K562 (cell line): ENCODE measurements around the gene SLC48A1.

ENCODE experiments used
- CEBPB ChIP-seq: fragments of 450-650 bp; IDR thresholded peaks from 2 replicates; pipeline ENCODE4 v1.6.1; 2016; ENCODE audit warnings: missing genetic modification characterization, missing compliant biosample characterization
- CTCF ChIP-seq, 3 experiments: IDR thresholded peaks in 2 of 3; conservative IDR thresholded peaks in 1 of 3; 2 replicates each; pipeline ENCODE4 v1.5.1; 2011 to 2012; ENCODE audit warnings: low read length in 3 of 3, mild to moderate bottlenecking in 3 of 3, control low read depth in 2 of 3, improper control_type of control experiment in 1 of 3, inconsistent platforms in 1 of 3, low read depth in 1 of 3, mixed read lengths in 1 of 3, moderate library complexity in 1 of 3; ENCODE audit not compliant: insufficient read depth in 2 of 3
- CUX1 ChIP-seq: fragments of 200-800 bp; sonication (Bioruptor generic); IDR thresholded peaks from 2 replicates; pipeline ENCODE4 v1.6.1; 2016; ENCODE audit warnings: missing genetic modification characterization, missing compliant biosample characterization
- ETV1 ChIP-seq: fragments of 450-650 bp; conservative IDR thresholded peaks from 2 replicates; pipeline ENCODE4 v1.6.1; 2016; ENCODE audit warnings: missing genetic modification characterization, control low read depth, low read depth, missing compliant biosample characterization
- POLR2A ChIP-seq: fragments of 450-650 bp; conservative IDR thresholded peaks from 2 replicates; pipeline ENCODE4 v1.6.1; 2016
- RAD21 ChIP-seq, 2 experiments: fragments of 250-450 bp in 1 of 2; fragments of 450-650 bp in 1 of 2; sonication (Bioruptor Pico) in 1 of 2; formaldehyde crosslinking in 1 of 2; IDR thresholded peaks in 1 of 2; conservative IDR thresholded peaks in 1 of 2; 2 replicates each; pipeline versions ENCODE4 v1.4.0 to v1.8.0; 2020 to 2022; ENCODE audit warnings: mild to moderate bottlenecking in 2 of 2, moderate library complexity in 1 of 2
- RHOXF2B ChIP-seq: fragments of 250-450 bp; sonication (Bioruptor Pico); conservative IDR thresholded peaks from 2 replicates; pipeline ENCODE4 v1.5.1; 2021
- SP1 ChIP-seq: sonication (generic); formaldehyde crosslinking; IDR thresholded peaks from 2 replicates; pipeline ENCODE4 v1.8.1; 2022; ENCODE audit warnings: mild to moderate bottlenecking, missing genetic modification reagents
- ZNF217 ChIP-seq: sonication (generic); formaldehyde crosslinking; IDR thresholded peaks from 2 replicates; pipeline ENCODE4 v1.8.0; 2022; ENCODE audit warnings: mild to moderate bottlenecking, missing genetic modification reagents

GRCh38 chr12:47823422-47824086, 50.5 kb downstream of the SLC48A1 start:
- TF ChIP-seq CEBPB (tag) (no peak), RAD21 (CRISPR knock-in tag; conservative IDR thresholded peaks at IDR 0.05 in 1 of 2, IDR thresholded peaks at IDR 0.05 in 1 of 2) (no peak), CTCF (IDR thresholded peaks at IDR 0.05 in 2 of 3, conservative IDR thresholded peaks at IDR 0.05 in 1 of 3; ENCODE audit: insufficient read depth in 2 of 3, low read depth in 1 of 3, low read length in 3 of 3) (no peak), RHOXF2B (CRISPR knock-in tag) (no peak), SP1 (CRISPR knock-in tag) (no peak), ZNF217 (no peak), CUX1 (CRISPR knock-in tag) (no peak), POLR2A (no peak), ETV1 (tag) (no peak)
